Kasumi-1 (cell line): Measurements from ENCODE around the gene TCF7.

Experiments
- DNase-seq, 2 experiments: peaks; one replicate each; lab custom pipeline; 2025; lab: John Stamatoyannopoulos, UW

The TCF7 gene

DNA sequence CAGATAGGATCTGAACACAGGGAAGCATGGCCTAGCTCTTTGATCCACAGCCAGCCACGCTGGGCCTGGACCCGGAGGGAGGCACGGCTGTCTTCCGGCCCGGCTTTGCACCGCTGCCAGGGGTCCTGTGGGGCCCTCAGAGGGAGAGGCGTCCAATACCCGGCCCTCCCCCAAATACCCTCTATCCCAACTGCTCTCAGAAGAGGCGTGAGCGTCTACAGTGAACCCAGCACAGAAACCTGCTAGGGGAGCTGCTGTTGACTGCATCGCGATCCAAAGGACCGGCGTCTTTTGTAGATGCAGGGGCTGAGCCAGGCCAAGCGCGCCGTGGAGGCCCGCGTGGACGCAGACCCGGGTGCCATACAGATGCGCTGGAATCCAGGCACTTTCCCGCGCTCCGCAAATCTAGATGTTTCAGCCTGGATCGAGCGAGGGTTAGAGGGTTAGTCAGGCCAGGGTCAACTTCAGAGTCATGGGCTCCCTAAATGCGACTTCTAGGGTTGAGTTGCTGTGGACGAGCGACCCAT lies 1.1 kb upstream of the TCF7 start:
- no peak for DNase-seq

DNA sequence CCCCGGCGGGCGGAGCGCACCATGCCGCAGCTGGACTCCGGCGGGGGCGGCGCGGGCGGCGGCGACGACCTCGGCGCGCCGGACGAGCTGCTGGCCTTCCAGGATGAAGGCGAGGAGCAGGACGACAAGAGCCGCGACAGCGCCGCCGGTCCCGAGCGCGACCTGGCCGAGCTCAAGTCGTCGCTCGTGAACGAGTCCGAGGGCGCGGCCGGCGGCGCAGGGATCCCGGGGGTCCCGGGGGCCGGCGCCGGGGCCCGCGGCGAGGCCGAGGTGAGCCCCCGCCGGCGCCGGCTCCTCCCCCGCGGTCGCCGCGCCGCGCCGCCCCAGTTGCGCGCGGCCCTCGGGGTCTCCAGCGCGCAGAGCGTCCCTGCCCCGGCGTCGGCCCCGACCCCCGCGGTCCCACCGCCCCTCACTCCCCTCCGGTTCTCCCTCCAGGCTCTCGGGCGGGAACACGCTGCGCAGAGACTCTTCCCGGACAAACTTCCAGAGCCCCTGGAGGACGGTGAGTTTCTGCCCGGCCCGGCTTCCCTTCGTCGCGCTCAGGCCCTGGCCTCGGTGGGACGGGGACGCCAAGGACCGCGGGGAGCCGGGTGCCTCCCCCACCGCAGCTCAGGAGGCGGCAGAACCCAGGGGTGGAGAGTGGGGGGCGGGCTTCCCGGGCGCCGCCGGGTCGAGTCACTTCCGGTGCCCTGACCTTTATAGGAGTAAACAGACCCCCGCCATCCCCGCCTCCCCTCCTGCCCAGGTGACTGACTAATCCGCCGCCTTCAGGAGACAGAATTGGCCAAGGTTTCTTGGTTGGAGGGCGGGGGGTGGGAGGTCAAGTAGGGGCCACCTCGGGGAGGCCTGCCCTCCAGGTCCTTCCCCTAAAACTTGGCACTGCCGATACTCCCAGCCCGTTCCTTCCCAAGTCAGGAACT lies 665 bp downstream of the TCF7 start:
- DNase-seq = no peak

DNA sequence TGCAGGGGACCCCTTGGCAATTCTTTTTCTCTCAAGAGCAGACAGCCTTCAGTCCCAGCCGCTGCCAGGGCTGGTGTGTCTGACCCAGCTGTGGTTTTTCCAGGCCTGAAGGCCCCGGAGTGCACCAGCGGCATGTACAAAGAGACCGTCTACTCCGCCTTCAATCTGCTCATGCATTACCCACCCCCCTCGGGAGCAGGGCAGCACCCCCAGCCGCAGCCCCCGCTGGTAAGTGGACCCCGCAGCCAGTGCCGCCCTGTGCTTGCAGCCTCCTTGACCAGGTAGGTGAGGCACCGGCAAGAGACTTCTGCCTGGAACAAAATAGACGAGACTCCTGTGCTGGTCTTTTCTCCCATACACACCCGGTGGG lies 1.3 kb downstream of the TCF7 start:
- DNase-seq = no peak

DNA sequence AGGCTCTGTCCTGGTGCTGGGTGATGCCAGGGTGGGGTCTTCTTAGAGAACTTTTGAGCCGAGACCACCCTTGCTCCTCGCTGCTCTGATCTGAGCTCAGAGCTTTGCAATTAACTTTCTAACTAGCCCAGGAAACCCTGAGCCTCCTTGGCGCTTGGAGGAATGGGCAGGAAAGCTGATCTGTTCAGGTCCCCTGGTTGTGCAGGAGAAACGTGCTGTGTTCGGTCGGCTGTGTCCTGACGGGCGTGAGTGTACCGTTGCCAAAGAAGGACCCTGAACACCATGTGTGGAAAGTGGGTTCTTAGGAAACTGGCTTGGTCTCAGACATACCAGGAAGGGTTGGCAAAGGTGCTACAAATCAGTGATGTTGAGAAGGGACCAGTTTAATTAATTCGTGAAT lies 1.8 kb downstream of the TCF7 start:
- DNase-seq = no peak

DNA sequence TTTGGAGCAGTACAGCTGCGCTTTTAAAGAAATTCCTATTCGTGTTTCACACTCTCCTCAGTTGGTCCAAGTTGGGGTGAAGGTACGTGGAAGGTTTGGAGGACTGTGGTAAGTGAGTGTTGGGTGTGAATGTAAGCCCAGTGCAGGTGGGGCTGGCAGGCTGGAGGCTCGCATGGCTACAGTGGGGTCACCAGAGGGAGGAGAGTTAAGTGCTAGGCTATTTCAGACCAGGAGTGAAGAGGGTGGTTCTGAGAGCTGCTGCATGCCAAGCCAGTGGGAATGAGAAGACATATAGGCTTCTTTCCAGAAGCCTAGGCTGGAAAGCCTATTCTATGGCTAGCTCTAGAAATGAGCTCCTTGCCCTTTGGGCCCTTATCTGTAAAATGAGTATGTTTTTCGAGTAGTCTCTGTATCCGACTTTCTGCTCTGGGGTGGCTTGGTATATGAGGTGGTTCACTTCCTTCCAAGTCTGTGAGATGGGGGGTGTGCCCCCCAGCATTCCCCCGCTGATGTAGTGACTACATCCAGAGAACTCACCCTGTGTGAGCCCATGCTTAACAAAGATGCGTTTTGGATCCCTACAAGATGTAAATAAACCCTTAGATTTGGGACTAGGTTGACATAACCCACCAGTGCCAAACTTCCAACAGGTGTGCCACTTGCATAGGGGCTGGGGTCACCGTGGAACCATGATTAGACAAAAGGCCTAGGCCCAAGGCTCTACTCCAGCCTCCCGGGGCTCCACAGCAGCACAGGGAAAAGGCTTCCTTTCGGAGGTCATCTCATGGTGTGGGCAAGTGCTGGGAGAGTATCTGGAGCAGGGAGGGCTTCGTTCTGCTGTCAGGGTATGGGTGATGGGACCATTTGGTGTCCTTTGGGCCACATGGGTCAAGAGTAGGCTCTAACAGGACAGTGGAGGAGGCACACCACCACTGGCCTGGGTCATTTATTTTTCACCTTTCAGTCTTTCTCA lies 2.6 kb downstream of the TCF7 start:
- DNase-seq = no peak

DNA sequence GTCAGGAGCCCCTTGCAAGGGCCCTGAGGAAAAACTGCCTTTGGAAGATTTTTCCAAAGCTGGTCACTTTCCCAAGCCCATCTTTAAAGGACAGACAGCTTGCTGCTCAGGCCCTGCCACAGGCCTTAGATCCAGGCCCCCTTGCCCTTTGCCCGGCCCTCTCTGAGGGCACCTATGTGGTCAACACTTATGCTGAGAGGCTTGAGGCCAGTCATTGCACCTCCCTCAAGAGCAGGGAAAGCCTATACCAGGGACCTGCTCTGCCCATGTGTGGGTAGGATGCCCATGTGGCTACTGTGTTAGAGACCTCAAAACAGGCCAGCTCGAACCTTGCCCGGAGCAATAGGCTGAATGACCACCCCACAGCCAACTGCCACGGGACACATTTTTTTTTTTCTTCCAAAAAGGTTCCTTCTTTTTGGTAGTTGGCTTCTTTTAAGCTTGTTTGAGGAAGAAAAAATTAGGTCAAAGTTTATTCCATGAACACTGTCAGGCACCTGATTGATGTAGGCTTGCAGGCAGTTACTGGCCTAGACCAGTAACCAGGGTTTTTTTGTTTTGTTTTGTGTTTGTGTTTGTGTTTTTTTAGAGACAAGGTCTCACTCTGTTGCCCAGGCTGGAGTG lies 3.8 kb downstream of the TCF7 start:
- DNase-seq = no peak

DNA sequence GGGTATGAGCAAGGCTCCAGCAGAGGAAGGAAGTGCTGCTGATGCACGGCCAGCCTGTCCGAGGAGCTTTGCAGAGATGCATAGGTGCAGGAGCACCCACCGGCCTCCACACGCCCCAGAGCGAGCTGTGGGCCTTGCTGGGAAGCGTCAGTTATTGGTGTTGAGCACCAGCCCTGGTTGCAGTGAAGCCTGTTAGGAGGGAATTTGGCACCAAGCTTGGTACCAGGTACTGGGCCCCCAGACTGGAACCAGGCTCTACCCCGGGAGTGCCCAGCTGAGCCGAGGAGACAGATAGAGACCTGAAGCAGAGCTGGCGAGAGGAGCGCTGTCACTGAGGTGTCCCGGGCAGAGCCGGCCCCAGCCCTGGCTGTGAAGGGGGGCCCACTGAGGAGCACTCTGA lies 5.2 kb downstream of the TCF7 start:
- no peak for DNase-seq

DNA sequence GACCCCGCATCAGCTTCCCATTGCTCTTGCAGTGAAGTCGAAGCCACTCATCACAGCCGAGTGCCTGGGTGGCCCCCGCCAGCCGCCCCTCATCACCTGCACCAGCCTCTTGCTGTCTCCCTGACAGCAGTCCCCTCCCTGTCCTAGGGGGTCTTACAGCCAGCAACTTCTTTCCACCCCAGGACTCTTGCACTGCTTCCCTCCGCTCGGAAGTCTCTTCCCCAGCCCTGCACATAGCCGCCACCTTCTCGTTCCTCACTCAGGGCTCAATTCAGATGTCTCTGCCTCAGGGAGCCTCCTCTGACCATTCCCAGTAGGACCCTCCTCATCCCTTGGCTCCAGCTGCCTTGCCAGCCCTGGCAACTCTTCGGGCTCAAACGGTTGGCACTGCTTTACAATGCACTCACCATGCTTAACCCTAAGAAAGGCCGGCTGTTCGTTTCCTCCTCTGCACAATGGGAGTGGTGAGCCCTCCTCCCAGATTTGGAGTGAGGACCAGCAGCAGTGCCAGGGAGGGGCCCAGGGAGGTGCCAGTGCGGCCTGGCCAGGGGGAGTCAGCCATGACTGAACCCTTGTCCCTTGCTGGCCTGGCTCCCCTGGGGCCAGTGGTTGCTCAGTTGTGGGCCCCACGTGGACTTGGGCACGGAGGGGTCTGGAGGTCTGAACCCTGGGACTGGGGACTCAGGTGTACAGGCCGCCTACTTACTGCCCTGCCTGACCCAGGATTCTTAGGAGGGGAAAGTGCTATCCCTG lies 6.1 kb downstream of the TCF7 start:
- DNase-seq = no peak

DNA sequence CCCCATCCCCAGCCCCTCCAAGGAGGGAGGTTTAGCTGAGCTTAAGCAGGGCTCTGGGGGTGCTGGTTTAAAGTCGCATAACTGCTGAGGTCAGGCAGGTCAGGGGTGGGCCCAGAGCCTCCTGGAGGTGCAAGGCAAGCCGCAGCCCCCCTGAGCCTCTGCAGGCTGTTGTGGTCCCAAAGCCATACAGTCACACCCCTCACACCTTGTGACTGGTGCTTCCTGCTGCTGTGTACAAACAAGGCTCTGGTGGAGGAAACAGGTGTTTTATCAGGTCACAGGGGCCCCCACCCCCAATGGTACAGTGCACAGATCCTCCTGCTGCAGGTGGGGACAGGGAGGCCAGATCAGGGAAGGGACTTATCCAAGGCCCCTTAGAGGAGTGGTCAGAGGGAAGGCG lies 8.0 kb downstream of the TCF7 start:
- DNase-seq = no peak

DNA sequence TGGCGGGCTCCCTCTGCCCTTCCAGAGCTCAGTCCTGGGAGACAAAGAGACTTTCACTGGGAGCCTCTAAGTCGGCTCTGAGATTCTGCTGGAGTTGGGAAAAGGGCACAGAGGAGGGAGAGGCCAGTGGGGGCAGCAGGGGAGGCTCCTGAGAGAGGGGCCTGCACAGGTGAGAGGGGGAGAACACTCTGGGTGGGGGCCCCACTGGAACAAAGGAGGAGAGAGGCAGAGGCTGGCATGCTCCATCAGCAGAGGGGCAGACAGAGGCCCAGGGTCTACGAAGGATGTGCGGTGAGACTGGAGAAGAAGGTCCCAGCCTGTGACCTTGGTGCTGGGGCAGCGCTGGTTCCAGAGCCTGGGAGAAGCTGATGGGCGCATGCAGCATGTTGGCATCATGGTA lies 8.9 kb downstream of the TCF7 start:
- no peak for DNase-seq

DNA sequence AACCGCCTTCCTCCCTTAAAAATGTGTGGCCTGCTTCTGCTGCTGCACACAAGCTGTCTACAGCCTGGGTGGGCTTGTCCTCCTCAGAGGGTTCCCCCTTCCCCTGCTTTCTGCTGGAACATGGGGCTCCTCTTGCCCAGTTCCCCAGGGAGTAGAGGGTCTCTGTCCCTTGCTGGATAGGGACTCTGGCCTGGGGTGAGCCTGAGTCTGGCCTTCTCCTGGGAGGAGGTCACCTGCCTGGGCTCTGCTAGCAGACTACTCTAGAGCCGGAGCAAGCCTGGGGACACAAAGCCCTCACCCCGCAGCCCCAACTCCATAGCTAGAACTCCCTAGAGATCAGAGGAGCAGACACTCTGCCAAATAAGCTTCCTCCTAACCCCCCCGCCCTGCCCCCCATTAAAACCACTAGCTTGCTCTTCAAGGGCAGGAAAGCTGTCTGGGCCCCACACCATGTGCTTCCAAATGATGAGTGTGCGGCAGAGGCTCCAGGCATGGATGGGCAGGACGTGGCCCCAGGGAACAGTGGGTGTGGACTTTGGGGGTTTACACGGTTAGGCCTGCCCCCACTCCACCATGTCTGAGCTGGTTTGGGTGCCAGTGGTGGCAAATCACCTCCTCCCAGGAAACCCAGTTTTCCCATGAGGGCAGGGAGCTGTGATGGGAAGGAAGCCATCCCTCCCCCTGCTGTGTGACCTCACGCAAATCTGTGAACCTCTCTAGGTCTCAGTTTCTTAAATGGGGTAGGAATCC lies 10.0 kb downstream of the TCF7 start:
- no peak for DNase-seq

DNA sequence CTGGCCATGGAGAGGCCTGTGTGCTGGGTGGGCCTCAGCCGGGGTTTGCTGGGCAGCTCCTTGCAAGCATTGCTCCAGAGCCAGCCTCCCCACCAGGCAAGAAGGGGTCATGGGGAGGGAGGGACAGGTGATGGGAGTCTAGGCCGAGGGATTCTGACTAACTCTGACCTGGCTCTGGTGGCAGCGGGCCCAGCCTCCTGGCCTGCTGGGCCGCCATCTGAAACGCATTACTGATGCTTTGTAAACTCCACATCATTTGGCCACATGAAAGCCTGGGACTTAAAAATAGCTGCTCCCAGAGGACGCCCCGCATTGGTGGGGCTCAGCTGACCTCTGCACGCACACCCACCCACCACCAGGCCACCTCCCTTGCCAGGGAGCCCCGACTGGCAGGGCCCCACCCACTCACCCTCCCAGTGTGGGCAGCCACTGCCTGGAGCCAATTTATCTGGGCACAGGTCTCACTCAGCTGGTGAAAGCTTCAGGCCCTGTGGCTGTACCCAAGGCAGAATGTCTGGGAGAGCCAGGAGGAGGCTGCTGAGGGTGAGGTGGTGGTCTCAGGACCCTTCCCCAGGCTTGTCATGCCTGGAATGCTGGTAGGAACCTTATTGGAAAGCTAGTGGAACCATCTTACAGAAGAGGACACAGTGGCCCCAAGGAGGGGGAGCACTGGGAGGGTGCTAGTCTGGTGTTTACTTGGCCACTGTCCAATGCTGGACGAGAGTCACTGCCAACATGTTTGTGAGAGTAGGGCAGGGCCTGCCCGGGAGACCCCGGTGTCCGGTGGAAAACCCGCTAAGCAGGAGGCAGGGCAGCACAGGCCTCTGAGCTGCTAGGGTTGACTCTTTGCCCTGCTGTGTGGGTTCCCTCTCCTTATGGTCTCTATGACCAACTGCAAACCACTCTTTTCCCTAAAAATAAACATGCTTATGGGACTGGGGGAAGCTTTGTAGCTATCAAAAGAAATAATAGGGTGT lies 10.8 kb downstream of the TCF7 start:
- DNase-seq = no peak

DNA sequence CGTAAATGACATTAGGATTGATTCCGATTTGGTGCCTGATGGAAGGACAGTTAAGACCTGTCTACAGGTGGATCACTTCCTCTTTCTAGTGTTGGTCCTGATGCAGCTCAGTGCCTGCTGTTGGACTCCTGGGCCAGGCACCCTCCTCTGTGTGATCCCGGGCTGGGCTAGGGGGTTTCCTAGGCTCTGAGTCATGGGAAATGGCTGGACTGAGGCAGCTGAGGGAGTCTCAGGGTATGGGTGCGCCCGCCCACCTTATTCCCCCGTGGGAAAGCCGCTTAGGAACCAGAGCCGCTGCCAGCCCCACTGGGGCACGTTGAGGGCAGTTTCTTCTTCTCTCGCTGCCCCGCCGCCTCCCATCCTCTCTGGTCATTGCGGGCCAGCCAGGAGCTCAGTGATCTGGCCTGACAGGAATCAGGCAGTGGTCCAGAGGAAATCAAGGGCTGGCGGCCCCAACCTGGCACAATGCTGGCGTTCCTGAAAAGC lies 12.9 kb downstream of the TCF7 start:
- no peak for DNase-seq

DNA sequence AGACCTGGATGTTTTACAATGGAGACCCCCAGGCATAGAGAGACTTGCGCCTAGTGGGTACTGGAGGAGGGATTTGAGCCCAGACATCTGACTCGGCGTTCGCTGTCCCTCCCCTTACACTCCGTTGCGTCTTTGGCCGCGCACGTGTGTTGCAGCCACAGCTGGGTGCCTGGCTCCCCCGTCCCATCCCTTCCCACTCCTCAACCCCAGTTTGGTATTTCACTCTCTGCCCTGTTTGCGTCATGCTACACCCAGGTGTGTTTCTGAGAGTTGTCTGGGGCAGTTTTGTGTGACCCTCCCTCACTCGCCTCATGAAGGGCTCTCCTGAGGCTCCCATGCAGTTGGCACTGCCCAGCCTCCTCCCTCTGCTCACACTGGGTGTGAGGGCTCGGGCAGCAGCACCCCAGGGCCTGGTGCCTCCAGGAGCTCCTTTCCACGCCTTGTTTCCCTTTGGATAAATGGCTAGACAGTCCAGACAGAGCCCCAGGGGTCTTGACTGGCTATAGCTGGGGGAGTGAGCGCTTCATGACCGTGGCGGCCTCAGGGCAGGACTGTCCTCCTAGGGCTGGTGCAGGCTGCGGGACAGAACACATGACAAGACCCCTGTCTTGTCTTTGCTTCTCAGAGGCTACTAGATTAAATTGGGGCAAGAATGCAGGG lies 13.6 kb downstream of the TCF7 start:
- no peak for DNase-seq

DNA sequence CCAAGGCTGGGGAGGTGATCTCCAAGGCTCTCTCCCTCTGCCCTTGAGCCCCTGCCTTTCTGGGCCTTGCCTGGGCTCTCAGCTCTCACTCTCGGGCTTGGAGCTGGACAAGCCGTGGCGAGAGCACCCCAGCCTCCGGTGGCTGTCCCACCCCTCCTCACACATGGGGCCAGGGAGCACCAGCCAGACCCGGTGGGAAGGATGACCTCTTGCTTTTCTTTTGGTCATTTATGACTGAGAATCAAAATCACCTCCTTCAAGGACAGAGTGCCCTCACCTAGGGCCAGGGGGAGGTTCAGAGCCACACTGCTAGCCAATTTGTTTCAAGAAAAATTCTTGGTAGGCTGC lies 14.1 kb downstream of the TCF7 start:
- DNase-seq = no peak

DNA sequence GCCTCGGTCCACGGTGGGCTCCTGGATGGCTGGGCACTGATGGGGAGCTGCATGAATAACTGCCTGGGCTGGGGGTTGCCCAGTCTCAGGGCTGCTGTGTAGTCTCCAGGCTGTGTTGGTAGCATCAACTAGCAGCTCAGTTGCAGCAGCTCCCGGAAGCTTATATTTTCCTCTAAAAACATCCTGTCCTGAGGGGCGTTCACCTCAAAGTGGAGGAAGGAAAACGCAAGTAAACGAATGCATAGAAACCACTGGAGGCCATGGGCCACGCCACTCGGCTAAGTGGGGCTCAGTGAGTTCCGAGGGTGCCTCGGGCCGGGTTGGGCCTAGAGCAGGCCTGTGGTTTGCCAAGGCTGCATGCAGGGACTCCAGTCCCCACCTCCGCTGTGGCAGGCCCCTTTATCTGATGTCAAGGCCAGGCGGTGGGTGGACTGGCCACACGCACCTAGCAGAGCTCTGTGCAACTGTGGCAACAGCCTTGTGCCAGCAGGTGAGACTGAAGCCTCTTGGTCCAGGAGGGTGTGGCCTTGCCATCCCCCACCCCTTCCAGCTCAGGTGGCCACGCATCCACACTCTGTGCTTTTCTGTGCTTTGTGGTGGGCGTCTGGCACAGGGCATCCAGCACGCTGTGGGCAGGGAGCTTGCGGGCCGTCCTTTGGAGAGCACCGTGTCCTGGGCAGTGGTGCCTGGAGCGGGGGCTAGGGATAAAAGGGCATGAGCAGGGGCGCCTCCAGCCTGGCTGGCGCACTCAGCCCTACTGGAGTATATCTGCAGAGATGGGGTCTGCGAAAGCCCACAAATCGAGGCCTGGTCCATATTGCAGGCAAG lies 15.1 kb downstream of the TCF7 start:
- DNase-seq = no peak

DNA sequence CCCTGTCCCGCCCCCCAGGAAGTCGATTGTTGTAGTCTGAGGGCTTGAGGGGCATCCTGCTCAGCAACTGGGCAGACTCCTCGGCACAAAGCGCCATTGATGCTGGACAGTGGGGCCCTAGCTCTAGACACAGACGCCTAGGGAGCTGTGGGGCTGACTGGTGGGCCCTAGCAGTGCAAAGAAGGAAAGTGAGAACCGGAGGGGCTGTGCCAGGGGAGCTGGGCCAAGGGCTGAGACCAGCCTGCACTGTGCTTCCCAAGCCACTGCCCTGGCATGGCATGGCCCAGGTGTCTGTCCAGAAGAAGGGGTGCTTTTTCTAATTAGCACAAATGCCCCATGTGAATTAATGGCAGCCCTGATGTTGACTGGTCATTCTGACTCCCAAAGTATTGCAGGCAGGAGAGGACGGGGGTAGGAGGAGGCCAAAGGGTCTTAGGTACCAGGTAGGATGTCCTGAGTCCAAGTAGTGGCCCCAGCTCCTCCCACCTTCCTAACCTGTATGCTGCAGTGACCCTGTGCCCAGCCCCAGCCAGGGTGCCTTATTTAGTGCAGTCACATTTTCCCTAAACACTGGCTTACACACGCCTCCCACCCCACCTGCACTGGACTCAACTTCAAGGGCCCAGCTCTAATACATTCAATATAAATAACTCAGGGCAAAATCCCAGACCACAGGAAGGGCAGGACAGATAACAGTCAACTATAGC lies 15.9 kb downstream of the TCF7 start:
- DNase-seq = no peak
